ENCODE data around the gene WEE1.

The WEE1 gene

DNA sequence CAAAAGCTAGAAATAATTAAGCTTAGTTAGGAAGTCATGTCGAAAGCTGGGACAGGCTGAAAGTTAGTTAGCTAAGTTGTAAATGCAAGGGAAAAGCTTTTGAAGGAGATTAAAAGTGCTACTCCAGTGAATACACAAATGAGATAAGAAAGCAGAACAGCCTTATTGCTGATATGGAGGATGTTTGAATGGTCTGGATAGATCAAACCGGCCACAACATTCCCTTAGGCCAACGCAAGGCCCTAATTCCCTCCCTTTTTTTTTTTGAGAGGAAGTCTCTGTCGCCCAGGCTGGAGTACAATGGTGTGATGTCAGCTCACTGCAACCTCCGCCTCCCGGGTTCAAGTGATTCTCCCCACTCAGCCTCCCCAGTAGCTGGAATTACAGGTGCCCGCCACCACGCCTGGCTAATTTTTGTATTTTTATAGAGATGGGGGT is 23.3 kb upstream of the WEE1 start:
- no peak overlapping the region for H3K4me3 ChIP-seq (ENCODE audit: low read depth, low read length)
- TF ChIP-seq CTCF (IDR thresholded peaks at IDR 0.05; ENCODE audit: low read depth, low read length) = no peak

DNA sequence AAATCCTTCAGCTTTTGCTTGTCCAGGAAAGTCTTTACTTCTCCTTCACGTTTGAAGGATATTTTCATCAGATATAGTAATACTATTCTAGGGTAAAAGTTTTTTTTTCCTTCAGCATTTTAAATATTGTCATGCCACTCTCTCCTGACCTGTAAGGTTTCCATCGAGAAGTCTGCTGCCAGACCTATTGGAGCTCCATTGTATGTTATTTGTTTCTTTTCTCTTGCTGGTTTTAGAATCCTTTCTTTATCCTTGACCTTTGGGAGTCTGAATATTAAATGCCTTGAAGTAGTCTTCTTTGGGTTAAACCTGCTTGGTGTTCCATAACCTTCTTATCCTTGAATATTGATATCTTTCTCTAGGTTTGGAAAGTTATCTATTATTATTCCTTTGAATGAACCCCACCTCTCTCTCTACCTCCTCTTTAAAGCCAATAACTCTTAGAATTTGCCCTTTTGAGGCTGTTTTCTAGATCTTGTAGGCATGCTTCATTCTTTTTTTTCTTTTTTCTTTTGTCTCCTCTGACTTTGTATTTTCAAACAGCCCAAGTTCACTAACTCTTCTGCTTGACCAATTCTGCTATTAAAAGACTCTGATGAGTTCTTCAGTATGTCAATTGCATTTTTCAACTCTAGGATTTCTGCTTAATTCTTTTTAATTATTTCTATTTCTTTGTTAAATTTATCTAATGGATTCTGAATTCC is 12.0 kb upstream of the WEE1 start:
- H3K4me3 ChIP-seq (ENCODE audit: low read depth, low read length) = no peak overlapping the region
- no peak for TF ChIP-seq CTCF (IDR thresholded peaks at IDR 0.05; ENCODE audit: low read depth, low read length)

DNA sequence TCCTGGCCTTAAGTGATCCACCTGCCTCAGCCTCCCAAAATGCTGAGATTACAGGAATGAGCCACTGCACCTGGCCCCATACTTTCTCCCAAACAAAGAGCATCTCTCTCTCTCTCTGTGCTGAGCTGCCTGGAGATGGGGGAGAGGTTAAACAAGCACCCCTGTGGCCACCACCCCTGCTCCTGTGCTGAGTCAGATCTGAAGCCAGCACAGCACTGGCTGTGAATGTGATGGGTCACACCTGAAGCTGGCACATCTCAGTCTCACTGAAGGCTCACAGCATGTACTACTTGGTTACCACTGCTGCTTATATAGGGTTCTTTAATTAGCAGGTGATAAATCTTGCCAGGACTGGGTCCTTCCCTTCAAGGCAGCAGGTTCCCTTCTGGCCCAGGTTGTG is 10.8 kb upstream of the WEE1 start:
- no peak overlapping the region for H3K4me3 ChIP-seq (ENCODE audit: low read depth, low read length)
- TF ChIP-seq CTCF (IDR thresholded peaks at IDR 0.05; ENCODE audit: low read depth, low read length) = no peak

- H3K4me3 ChIP-seq (ENCODE audit: low read depth, low read length) = no peak overlapping the region
- TF ChIP-seq CTCF (IDR thresholded peaks at IDR 0.05; ENCODE audit: low read depth, low read length) = no peak
Observed at GRCh38 chr11:9563196-9563730, 10.2 kb upstream of the WEE1 start.

DNA sequence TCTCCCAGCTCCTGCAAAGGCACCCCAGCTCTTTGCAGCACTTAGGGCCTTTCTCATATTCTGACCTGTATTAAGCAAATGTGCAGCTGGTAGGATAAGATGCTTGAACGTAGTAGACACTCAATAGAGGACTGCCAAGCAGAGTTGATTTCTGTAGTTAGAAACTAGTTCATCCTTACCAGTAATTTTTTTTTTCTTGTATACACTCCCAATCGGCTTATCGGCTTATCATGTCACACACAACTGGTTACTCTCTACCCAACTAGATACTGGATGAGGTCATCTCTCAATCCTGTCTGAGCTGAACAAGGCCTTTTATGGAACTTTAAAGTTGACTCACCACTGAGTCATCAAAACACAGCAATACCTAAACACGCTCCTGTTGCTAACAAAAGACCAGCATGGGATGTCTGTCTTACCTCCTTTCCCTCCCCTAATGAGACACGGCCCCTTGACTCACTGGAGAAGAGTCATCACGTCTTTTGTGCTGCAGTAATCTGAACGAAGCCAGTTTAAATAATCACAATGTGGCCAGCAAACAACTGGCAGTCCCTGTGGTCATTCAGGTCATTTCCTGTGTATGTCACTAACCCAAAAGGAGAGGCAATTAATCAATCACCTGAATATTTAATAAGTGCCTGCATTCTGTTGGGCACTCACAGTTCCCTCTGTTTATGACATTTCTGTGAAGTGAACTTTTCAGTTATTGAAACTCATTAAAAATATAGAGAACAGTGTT is 7.5 kb upstream of the WEE1 start:
- H3K4me3 ChIP-seq (ENCODE audit: low read depth, low read length) = no peak overlapping the region
- no peak for TF ChIP-seq CTCF (IDR thresholded peaks at IDR 0.05; ENCODE audit: low read depth, low read length)

GRCh38 chr11:9566561-9567063 is 6.9 kb upstream of the WEE1 start:
- TF ChIP-seq CTCF (IDR thresholded peaks at IDR 0.05; ENCODE audit: low read depth, low read length) = no peak
- no peak overlapping the region for H3K4me3 ChIP-seq (ENCODE audit: low read depth, low read length)

- no peak overlapping the region for H3K4me3 ChIP-seq (ENCODE audit: low read depth, low read length)
- TF ChIP-seq CTCF (IDR thresholded peaks at IDR 0.05; ENCODE audit: low read depth, low read length) = no peak
Observed at GRCh38 chr11:9567401-9567800, 6.1 kb upstream of the WEE1 start.
